Testis (tissue), 3 donors: ENCODE data around the gene ITPKC. TPM values are rescaled to one million over a fixed set of nuclear protein-coding genes. Genes with fewer than 3 reads are reported as not detected.
A peak's percentile ranks its signal among the peaks of the same experiment; 100 is the strongest.
"Not testable (repeated sequence)": the region's sequence is repeated elsewhere in the genome, so short reads cannot be mapped to it uniquely, and the experiment has no call there.

ENCODE experiments used
- DNase-seq: peaks from one replicate; pipeline ENCODE4 v3.0.0-alpha.2; 2019
- H3K27ac ChIP-seq, 2 donors: fragments of 200-600 bp; sonication (generic); one replicate each; pipeline ENCODE4 v1.5.1; 2019
- H3K27me3 ChIP-seq: fragments of 200-600 bp; sonication (generic); one replicate; pipeline ENCODE4 v1.5.1; 2019
- H3K36me3 ChIP-seq: fragments of 200-600 bp; sonication (generic); one replicate; pipeline ENCODE4 v1.5.1; 2017; ENCODE audit warnings: low read depth; ENCODE audit errors: missing control alignments
- H3K4me1 ChIP-seq: fragments of 200-600 bp; sonication (generic); one replicate; pipeline ENCODE4 v1.5.1; 2019
- H3K4me3 ChIP-seq, 2 donors: fragments of 200-600 bp; sonication (generic); one replicate each; pipeline ENCODE4 v1.5.1; 2017 to 2019
- H3K9me3 ChIP-seq: fragments of 200-600 bp; sonication (generic); one replicate; pipeline ENCODE4 v1.5.1; 2017
- CTCF ChIP-seq, 3 experiments: fragments of 450-650 bp in 2 of 3; fragments of 200-600 bp in 1 of 3; sonication (generic) in 1 of 3; IDR thresholded peaks; one replicate each; pipeline ENCODE4 v1.5.1; 2016 to 2019; ENCODE audit warnings: antibody characterized with exemption in 3 of 3, mild to moderate bottlenecking in 2 of 3, moderate library complexity in 1 of 3
- POLR2A ChIP-seq: fragments of 450-650 bp; IDR thresholded peaks from one replicate; pipeline ENCODE4 v1.6.1; 2017; ENCODE audit warnings: antibody characterized with exemption, mild to moderate bottlenecking, moderate library complexity
- WGBS, 2 donors: methylation state at CpG; one replicate each; pipeline ENCODE4 v1.1.5; 2018; 5-methylcytosine and 5-hydroxymethylcytosine counted together
- intact Hi-C: fragments of 100-400 bp; cut with DNase I; formaldehyde crosslinking; loops from one replicate; pipeline ENCODE4 v1.15.1; 2023; ENCODE audit warnings: low total_unique reads
- polyA plus RNA-seq: library from polyadenylated mRNA; stranded (reverse); fragments of 350-450 nt; fragmentation: Illumina TruSeq; extraction: RNeasy Lipid Tissue Mini Kit (QIAGEN cat#74804); gene quantifications from one replicate; pipeline ENCODE4 v1.2.3, GENCODE V29; 2014; ENCODE audit warnings: low read depth, low replicate concordance; ENCODE audit not compliant: insufficient read depth
- total RNA-seq, 2 donors: library from RNA; depleted of rRNA; stranded (reverse); fragments of >200 nt; gene quantifications; one replicate each; pipeline ENCODE4 v1.2.3, GENCODE V29; 2016

Gene ITPKC
- total and polyA plus RNA-seq, 3 donors from 2014 or later: 11.6 to 20.8 (median 19.2) TPM

GRCh38 chr19:40724855-40725254 lies 7.9 kb downstream of the ITPKC start:
- WGBS, 2 donors: 62 to 81% methylated on average over 3 of the region's 3 CpGs
- Histone ChIP-seq H3K4me3 (no peak overlapping the region), H3K36me3 (no peaks in the 10 kb centered on the region), H3K9me3 (no peaks in the 10 kb centered on the region), H3K27me3 (no peaks in the 10 kb centered on the region), H3K4me1 (peaks cover 35% of the 10 kb centered on the region), H3K27ac (peak overlapping the region in 1 of 2 donors; percentile 18)
- no peak for DNase-seq
- intact Hi-C loops: no loop called here
- TF ChIP-seq CTCF (IDR thresholded peaks at IDR 0.05): no peak
- no peak for TF ChIP-seq POLR2A

- H3K9me3 ChIP-seq: no peaks in the 10 kb centered on the region
- no peak overlapping the region for H3K27ac ChIP-seq
- TF ChIP-seq CTCF (IDR thresholded peaks at IDR 0.05) (no peak), POLR2A (no peak)
- no peaks in the 10 kb centered on the region for H3K27me3 ChIP-seq
- peaks cover 20% of the 10 kb centered on the region for H3K4me1 ChIP-seq
- no peak overlapping the region for H3K4me3 ChIP-seq
- no peak for DNase-seq
- intact Hi-C loops: no loop called here
- WGBS, 2 donors: 89 to 93% methylated on average over 4 of the region's 4 CpGs
- H3K36me3 ChIP-seq: no peaks in the 10 kb centered on the region
These were observed 9.4 kb downstream of the ITPKC start for GRCh38 chr19:40726279-40726678.

GRCh38 chr19:40730065-40730464 lies 13.2 kb downstream of the ITPKC start:
- H3K4me3 ChIP-seq, H3K27me3 ChIP-seq, DNase-seq, H3K36me3 ChIP-seq, intact Hi-C loops, H3K4me1 ChIP-seq, H3K9me3 ChIP-seq, H3K27ac ChIP-seq: not testable (repeated sequence)
- WGBS, 2 donors: 93 to 97% methylated on average over 5 of the region's 5 CpGs

- H3K27ac ChIP-seq, DNase-seq, H3K4me1 ChIP-seq, intact Hi-C loops, H3K4me3 ChIP-seq, H3K9me3 ChIP-seq, H3K36me3 ChIP-seq, H3K27me3 ChIP-seq: not testable (repeated sequence)
- 88 to 93% methylated on average over 16 of the region's 16 CpGs for WGBS, 2 donors
These were observed 15.4 kb downstream of the ITPKC start for GRCh38 chr19:40732304-40732703.

- H3K27me3 ChIP-seq: no peaks in the 10 kb centered on the region
- intact Hi-C loops: no loop called here
- H3K4me1 ChIP-seq: no peaks in the 10 kb centered on the region
- no peak overlapping the region for H3K4me3 ChIP-seq
- no peaks in the 10 kb centered on the region for H3K36me3 ChIP-seq
- 91 to 94% methylated on average over 13 of the region's 13 CpGs for WGBS, 2 donors
- no peak for DNase-seq
- TF ChIP-seq POLR2A (no peak), CTCF (IDR thresholded peaks at IDR 0.05) (no peak)
- no peak overlapping the region for H3K27ac ChIP-seq
- H3K9me3 ChIP-seq: no peaks in the 10 kb centered on the region
These were observed 16.2 kb downstream of the ITPKC start for GRCh38 chr19:40733149-40733548.

GRCh38 chr19:40735013-40735771 lies 18.3 kb downstream of the ITPKC start:
- WGBS, 2 donors: 93 to 95% methylated on average over 11 of the region's 11 CpGs
- Histone ChIP-seq H3K36me3 (no peaks in the 10 kb centered on the region), H3K27ac (no peak overlapping the region), H3K4me3 (no peak overlapping the region), H3K9me3 (no peaks in the 10 kb centered on the region), H3K4me1 (peaks cover 2% of the 10 kb centered on the region), H3K27me3 (no peaks in the 10 kb centered on the region)
- intact Hi-C loops: no loop called here
- DNase-seq: no peak
- TF ChIP-seq POLR2A (no peak), CTCF (IDR thresholded peaks at IDR 0.05) (no peak)
